K562 (cell line): ENCODE measurements around the gene BRWD1. TPM values are rescaled to one million over a fixed set of nuclear protein-coding genes. Genes with fewer than 3 reads are reported as not detected.

ENCODE experiments used
- CREB3 ChIP-seq: fragments of 450-650 bp; conservative IDR thresholded peaks from 2 replicates; pipeline ENCODE4 v1.6.1; 2016; ENCODE audit warnings: missing genetic modification characterization, low read depth, mild to moderate bottlenecking, missing compliant biosample characterization, moderate library complexity
- FOXP4 ChIP-seq: sonication (generic); formaldehyde crosslinking; IDR thresholded peaks from 2 replicates; pipeline ENCODE4 v1.8.0; 2022; ENCODE audit warnings: mild to moderate bottlenecking, missing genetic modification reagents, borderline replicate concordance
- KDM1A ChIP-seq, 2 experiments: fragments of 450-650 bp; IDR thresholded peaks; 2 replicates each; pipeline ENCODE4 v1.6.1; 2016; ENCODE audit warnings: mild to moderate bottlenecking in 2 of 2
- KDM2B ChIP-seq: fragments of 250-450 bp; sonication (Bioruptor Pico); IDR thresholded peaks from 2 replicates; pipeline ENCODE4 v1.8.0; 2021; ENCODE audit warnings: mild to moderate bottlenecking, moderate library complexity
- MAFK ChIP-seq: IDR thresholded peaks from 2 replicates; pipeline ENCODE4 v1.6.1; 2011; ENCODE audit warnings: low read length, improper control_type of control experiment
- STAG1 ChIP-seq: sonication (generic); formaldehyde crosslinking; IDR thresholded peaks from 2 replicates; pipeline ENCODE4 v1.5.0; 2020; ENCODE audit warnings: missing genetic modification reagents, borderline replicate concordance
- TEAD2 ChIP-seq: fragments of 450-650 bp; IDR thresholded peaks from 2 replicates; pipeline ENCODE4 v1.6.1; 2016; ENCODE audit warnings: missing genetic modification characterization, control low read depth, missing compliant biosample characterization
- ZNF436 ChIP-seq: fragments of 250-450, 450-650 bp; sonication (Bioruptor Pico); formaldehyde crosslinking; IDR thresholded peaks from 2 replicates; pipeline ENCODE4 v1.7.0; 2020; ENCODE audit warnings: mild to moderate bottlenecking
- ZNF707 ChIP-seq: fragments of 250-450 bp; sonication (Bioruptor Pico); conservative IDR thresholded peaks from 2 replicates; pipeline ENCODE4 v1.8.0; 2022; ENCODE audit warnings: inconsistent platforms, mild to moderate bottlenecking, moderate library complexity
- polyA plus RNA-seq, 8 experiments: library from polyadenylated mRNA; depleted of rRNA in 4 of 8; stranded (reverse) in 5 of 8; unstranded in 3 of 8; fragments of >200 nt; fragmentation: Nextera tagmentation in 2 of 8; fragmentation: Illumina TruSeq in 1 of 8; extraction: Ambion mirVana in 2 of 8; extraction: Trizol in 1 of 8; gene quantifications; 2 replicates each; pipeline versions ENCODE4 v1.2.1 to v1.2.3, GENCODE V29; 2011 to 2014; ENCODE audit warnings: inconsistent platforms in 1 of 8, missing spikeins in 1 of 8
- total RNA-seq, 7 experiments: library from RNA; depleted of rRNA in 6 of 7; stranded (reverse); fragments of >200 nt in 6 of 7; fragmentation: Illumina TruSeq in 2 of 7; extraction: Trizol in 2 of 7; gene quantifications; 2 replicates each; pipeline versions ENCODE4 v1.2.1 to v1.2.3, GENCODE V29; 2011 to 2021; ENCODE audit warnings: low replicate concordance in 1 of 7

BRWD1 gene
- total and polyA plus RNA-seq, 9 of the 15 experiments (the other 6 are each of a cell fraction or from before 2014, with no cell fraction given): 10.1 to 60.2 (median 34.1) TPM

- TF ChIP-seq ZNF436 (CRISPR knock-in tag): no peak
- TF ChIP-seq KDM2B (CRISPR knock-in tag): no peak
- no peak for TF ChIP-seq MAFK
- no peak for TF ChIP-seq ZNF707
- peak; percentile 65 to 66; a peak in 3 of 4 replicates for TF ChIP-seq KDM1A (IDR thresholded peaks at IDR 0.05)
- no peak for TF ChIP-seq TEAD2 (tag)
- TF ChIP-seq STAG1 (CRISPR knock-in tag): no peak
- no peak for TF ChIP-seq CREB3 (tag)
- TF ChIP-seq FOXP4: no peak
- TF ChIP-seq, all 486 proteins: peak for 10
These were observed 34.1 kb upstream of the BRWD1 start (continued) for GRCh38 chr21:39347537-39347936.
